Lung (tissue), 12 donors: ENCODE data around the gene RTTN. TPM values are rescaled to one million over a fixed set of nuclear protein-coding genes. Genes with fewer than 3 reads are reported as not detected.

Source experiments
- ATAC-seq: fragments of 200-7000 bp; cut with Tn5 transposase; one replicate; pipeline ENCODE4 v1.9.1; 2020; ENCODE audit warnings: moderate number of reproducible peaks; ENCODE audit not compliant: insufficient read depth, low FRiP score
- DNase-seq, 3 donors: peaks; one replicate each; pipeline ENCODE4 v3.0.0-alpha.2; 2013 to 2017
- H3K27ac ChIP-seq, 2 donors: one replicate each; pipeline ENCODE4 v1.5.1; 2013; ENCODE audit warnings: mild to moderate bottlenecking in 2 of 2, moderate library complexity in 2 of 2, control low read depth in 1 of 2, inconsistent platforms in 1 of 2, low read depth in 1 of 2, low read length in 1 of 2
- H3K27me3 ChIP-seq, 3 donors: one replicate each; pipeline ENCODE4 v1.5.1; 2013; ENCODE audit warnings: low read length in 2 of 3; ENCODE audit not compliant: control insufficient read depth in 3 of 3, insufficient read depth in 3 of 3
- H3K36me3 ChIP-seq, 4 donors: one replicate each; pipeline ENCODE4 v1.5.1; 2013; ENCODE audit warnings: low read length in 4 of 4, mild to moderate bottlenecking in 1 of 4, moderate library complexity in 1 of 4; ENCODE audit not compliant: control insufficient read depth in 4 of 4, insufficient read depth in 4 of 4
- H3K4me1 ChIP-seq, 5 donors: one replicate each; pipeline ENCODE4 v1.5.1; 2013; ENCODE audit warnings: low read length in 5 of 5, mild to moderate bottlenecking in 2 of 5, moderate library complexity in 1 of 5; ENCODE audit not compliant: control insufficient read depth in 5 of 5, insufficient read depth in 5 of 5
- H3K4me3 ChIP-seq: one replicate; pipeline ENCODE4 v1.5.1; 2013; ENCODE audit warnings: mild to moderate bottlenecking, control low read depth, moderate library complexity
- H3K9ac ChIP-seq, 2 donors: one replicate each; pipeline ENCODE4 v1.5.1; 2013; ENCODE audit warnings: low read length in 2 of 2, control low read depth in 1 of 2; ENCODE audit not compliant: insufficient read depth in 1 of 2
- H3K9me3 ChIP-seq, 4 donors: one replicate each; pipeline ENCODE4 v1.5.1; 2013; ENCODE audit warnings: low read length in 3 of 4, mild to moderate bottlenecking in 1 of 4, moderate library complexity in 1 of 4; ENCODE audit not compliant: control insufficient read depth in 4 of 4, insufficient read depth in 3 of 4
- WGBS, 2 donors: extraction: QIAGEN DNeasy Blood & Tissue Kit; methylation state at CpG; one replicate each; pipeline ENCODE4 v1.1.7; 2013; 5-methylcytosine and 5-hydroxymethylcytosine counted together
- polyA plus RNA-seq, 2 donors: library from polyadenylated mRNA; stranded (reverse); fragments of 200-250 nt; gene quantifications; one replicate each; pipeline ENCODE4 v1.2.1, GENCODE V29; 2013
- total RNA-seq, 2 donors: library from RNA; depleted of rRNA in 1 of 2; stranded (reverse); fragments of >200 nt in 1 of 2; gene quantifications; one replicate each; pipeline ENCODE4 v1.2.1, GENCODE V29; 2014 to 2021
- TF ChIP-seq, protein P1 (sequence below): IDR thresholded peaks from 2 replicates; pipeline ENCODE4 v1.5.1; 2012; ENCODE audit warnings: mild to moderate bottlenecking; ENCODE audit errors: control extremely low read depth, extremely low read depth
- donor health status: control.
- donor health status: control.
- donor health status: Bipolar disorder and iron deficiency.
- donor health status: healthy.
- donor health status: DM: yes; HTN: yes; CAD: no.

RTTN gene
- total and polyA plus RNA-seq, 4 donors, result 2.1 to 50.8 (median 9.2) TPM

DNA sequence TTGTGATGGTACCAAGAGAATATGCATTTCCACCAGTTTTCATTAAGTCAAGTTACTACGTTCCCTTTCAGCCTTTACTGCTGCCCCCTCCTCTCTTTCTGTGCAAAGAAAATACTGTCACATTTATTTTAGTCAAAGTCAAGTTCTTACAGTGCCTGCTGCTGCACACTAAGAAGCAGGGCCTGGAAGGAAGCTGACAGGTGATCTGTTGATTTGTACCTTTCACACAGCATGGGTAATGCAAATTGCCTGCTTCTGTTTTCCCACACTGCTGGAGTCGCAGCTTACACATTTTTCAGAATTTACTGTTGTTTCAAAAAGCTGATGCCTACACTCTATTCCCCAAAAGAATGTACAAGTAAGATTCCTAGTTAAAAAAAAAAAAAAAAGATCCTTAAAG lies 209.1 kb downstream of the RTTN start:
- no peaks in the 10 kb centered on the region for H3K27me3 ChIP-seq
- H3K9me3 ChIP-seq, result peaks cover 0 to 3% (median 0%) of the 10 kb centered on the region in 4 donors
- H3K4me1 ChIP-seq, result peaks cover 0 to 11% (median 4%) of the 10 kb centered on the region in 5 donors
- no peak for DNase-seq
- WGBS, 2 donors, result 88 to 93% methylated on average over 2 of the region's 2 CpGs
- no peak overlapping the region for H3K27ac ChIP-seq
- H3K9ac ChIP-seq, result no peak overlapping the region
- TF ChIP-seq, protein P1, sequence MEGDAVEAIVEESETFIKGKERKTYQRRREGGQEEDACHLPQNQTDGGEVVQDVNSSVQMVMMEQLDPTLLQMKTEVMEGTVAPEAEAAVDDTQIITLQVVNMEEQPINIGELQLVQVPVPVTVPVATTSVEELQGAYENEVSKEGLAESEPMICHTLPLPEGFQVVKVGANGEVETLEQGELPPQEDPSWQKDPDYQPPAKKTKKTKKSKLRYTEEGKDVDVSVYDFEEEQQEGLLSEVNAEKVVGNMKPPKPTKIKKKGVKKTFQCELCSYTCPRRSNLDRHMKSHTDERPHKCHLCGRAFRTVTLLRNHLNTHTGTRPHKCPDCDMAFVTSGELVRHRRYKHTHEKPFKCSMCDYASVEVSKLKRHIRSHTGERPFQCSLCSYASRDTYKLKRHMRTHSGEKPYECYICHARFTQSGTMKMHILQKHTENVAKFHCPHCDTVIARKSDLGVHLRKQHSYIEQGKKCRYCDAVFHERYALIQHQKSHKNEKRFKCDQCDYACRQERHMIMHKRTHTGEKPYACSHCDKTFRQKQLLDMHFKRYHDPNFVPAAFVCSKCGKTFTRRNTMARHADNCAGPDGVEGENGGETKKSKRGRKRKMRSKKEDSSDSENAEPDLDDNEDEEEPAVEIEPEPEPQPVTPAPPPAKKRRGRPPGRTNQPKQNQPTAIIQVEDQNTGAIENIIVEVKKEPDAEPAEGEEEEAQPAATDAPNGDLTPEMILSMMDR, result no peak
- no peak for ATAC-seq
- peaks cover 0 to 4% (median 1%) of the 10 kb centered on the region in 4 donors for H3K36me3 ChIP-seq
- H3K4me3 ChIP-seq, result no peak overlapping the region

DNA sequence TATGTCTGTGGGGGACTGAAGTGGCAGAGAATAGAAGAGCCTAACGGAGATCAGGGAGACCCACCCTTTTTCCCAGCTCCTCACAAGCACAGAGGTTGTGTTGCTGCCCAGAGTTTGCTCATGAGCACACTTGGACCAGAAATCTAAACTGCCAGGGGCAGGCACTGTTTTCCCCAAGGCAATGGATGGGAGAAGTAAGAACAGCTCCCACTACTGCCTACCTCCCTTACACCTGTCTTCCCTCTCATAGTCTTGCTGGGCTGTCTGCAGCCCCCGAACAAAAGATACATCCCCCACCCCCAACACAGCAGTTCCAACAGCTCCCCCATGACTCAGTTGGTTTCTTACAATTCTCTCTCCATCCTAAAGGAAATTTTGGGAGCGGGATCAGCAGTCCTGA lies 209.7 kb downstream of the RTTN start:
- H3K27me3 ChIP-seq, result no peaks in the 10 kb centered on the region
- H3K27ac ChIP-seq, result no peak overlapping the region
- H3K9ac ChIP-seq, result no peak overlapping the region
- H3K9me3 ChIP-seq, result peaks cover 0 to 3% (median under 1%) of the 10 kb centered on the region in 4 donors
- TF ChIP-seq, protein P1, result no peak
- DNase-seq (no peak), ATAC-seq (no peak)
- peaks cover 0 to 4% (median 1%) of the 10 kb centered on the region in 4 donors for H3K36me3 ChIP-seq
- WGBS, 2 donors, result 90 to 97% methylated on average over 3 of the region's 3 CpGs
- peaks cover 0 to 11% (median 4%) of the 10 kb centered on the region in 5 donors for H3K4me1 ChIP-seq
- H3K4me3 ChIP-seq, result no peak overlapping the region

DNA sequence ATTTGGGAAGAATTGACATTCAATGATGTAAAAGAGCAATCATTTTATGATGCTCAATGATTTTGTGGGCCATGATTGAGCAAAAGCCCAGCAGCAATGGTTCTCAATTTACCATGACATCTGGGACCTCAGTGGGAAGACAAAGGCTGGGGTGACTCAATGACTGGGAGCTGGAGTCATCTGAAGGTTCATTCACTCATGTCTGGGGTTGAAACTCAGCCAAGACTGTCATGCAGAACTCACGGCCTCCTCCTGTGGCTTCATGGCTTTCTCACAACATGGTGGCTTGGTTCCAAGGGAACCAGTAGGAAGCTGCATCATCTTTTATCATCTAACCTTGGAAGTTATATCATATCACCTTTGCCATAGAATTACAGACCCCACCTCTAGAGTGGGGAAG lies 212.7 kb downstream of the RTTN start:
- DNase-seq, result no peak
- Histone ChIP-seq H3K9me3 (peaks cover 0 to 7% (median 5%) of the 10 kb centered on the region in 4 donors), H3K27ac (no peak overlapping the region), H3K9ac (no peak overlapping the region), H3K27me3 (no peaks in the 10 kb centered on the region), H3K4me1 (peaks cover 0 to 6% (median 0%) of the 10 kb centered on the region in 5 donors), H3K4me3 (no peak overlapping the region), H3K36me3 (peaks cover 0 to 4% (median 0%) of the 10 kb centered on the region in 4 donors)
- TF ChIP-seq, protein P1, result no peak
- WGBS, 2 donors, result 92 to 100% methylated on average over 1 of the region's 1 CpG
- ATAC-seq, result no peak

DNA sequence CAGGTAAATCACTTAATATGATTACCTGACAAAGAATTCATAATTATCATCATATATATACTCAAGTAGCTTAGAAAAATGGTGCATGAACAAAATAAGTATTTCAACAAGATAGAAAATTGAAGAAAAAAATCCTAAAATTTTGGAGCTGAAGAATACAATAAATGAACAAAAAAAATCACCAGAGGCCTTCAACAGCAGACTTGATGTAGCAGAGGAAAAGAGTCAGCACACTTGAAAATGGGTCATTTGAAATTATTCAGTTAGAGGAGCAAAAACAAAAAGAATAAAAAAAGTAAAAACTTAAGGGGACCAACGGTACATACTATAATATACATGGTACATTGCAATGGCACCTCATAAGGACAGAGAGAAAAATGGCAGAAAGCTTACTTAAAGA lies 217.6 kb downstream of the RTTN start:
- no peak overlapping the region for H3K4me3 ChIP-seq
- peaks cover 0 to 7% (median 2%) of the 10 kb centered on the region in 4 donors for H3K36me3 ChIP-seq
- peaks cover 0 to 2% (median 0%) of the 10 kb centered on the region in 5 donors for H3K4me1 ChIP-seq
- H3K27ac ChIP-seq, result no peak overlapping the region
- WGBS, 2 donors, result 98 to 100% methylated on average over 1 of the region's 1 CpG
- DNase-seq (no peak), ATAC-seq (no peak)
- H3K9me3 ChIP-seq, result peaks cover 0 to 13% (median 5%) of the 10 kb centered on the region in 4 donors
- no peaks in the 10 kb centered on the region for H3K27me3 ChIP-seq
- TF ChIP-seq, protein P1, result no peak
- H3K9ac ChIP-seq, result no peak overlapping the region
